NB4 (cell line): Measurements from ENCODE around the gene TBX10.

ENCODE experiments used
- MYC ChIP-seq: IDR thresholded peaks from 2 replicates; pipeline ENCODE4 v1.6.1; 2011; ENCODE audit warnings: low read depth, low read length
- POLR2A ChIP-seq: IDR thresholded peaks from 2 replicates; pipeline ENCODE4 v1.6.1; 2011; ENCODE audit warnings: mild to moderate bottlenecking; ENCODE audit not compliant: insufficient read length; ENCODE audit errors: extremely low read depth
- TF ChIP-seq, protein P1 (sequence below): IDR thresholded peaks from one replicate; pipeline ENCODE4 v1.5.1; 2012; ENCODE audit warnings: low read depth, low read length

DNA sequence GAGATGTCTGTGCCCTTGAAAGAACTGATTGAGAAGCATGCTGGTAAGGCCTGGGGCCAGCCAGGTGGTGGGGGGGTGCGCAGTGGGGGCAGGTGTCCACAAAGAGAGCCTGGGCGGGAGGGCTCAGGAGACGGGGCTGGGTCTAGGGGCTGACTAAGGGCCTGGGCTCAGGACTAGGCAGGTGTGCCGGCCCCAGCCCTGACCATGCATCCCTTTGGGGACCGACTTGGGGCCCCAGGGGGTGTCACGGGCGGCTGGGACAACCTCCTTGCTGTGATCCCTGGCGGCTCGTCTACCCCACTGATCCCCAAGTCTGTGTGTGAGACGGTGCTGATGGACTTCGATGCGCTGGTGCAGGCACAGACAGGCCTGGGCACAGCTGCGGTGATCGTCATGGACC is 28.4 kb downstream of the TBX10 start:
- TF ChIP-seq, protein P1, sequence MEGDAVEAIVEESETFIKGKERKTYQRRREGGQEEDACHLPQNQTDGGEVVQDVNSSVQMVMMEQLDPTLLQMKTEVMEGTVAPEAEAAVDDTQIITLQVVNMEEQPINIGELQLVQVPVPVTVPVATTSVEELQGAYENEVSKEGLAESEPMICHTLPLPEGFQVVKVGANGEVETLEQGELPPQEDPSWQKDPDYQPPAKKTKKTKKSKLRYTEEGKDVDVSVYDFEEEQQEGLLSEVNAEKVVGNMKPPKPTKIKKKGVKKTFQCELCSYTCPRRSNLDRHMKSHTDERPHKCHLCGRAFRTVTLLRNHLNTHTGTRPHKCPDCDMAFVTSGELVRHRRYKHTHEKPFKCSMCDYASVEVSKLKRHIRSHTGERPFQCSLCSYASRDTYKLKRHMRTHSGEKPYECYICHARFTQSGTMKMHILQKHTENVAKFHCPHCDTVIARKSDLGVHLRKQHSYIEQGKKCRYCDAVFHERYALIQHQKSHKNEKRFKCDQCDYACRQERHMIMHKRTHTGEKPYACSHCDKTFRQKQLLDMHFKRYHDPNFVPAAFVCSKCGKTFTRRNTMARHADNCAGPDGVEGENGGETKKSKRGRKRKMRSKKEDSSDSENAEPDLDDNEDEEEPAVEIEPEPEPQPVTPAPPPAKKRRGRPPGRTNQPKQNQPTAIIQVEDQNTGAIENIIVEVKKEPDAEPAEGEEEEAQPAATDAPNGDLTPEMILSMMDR = no peak
- TF ChIP-seq POLR2A (no peak), MYC (no peak)
